ENCODE results near the gene CPA4.

DNA sequence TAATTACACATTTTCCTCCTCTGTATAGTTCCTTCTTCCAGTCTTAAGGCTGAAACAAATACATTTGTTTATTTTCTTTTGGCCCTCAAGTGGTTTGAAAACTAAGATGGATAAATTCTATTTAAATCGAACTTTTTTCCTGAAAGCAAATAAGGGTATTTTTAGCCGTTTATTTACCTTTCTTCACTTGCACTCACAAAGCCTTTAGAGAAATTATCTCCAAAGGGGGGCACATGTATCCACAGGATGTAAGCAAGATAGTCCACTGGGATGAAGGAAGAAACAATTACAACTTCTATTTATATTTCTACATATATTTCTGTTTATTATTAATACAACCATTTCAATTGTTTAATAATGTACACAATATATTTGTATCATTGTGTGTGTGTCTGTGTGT is 10.2 kb downstream of the CPA4 start:
- TF ChIP-seq EZH2phosphoT487 (IDR thresholded peaks at IDR 0.05; ENCODE audit: insufficient read depth, low read depth) (no peak), EZH2 (IDR thresholded peaks at IDR 0.05; ENCODE audit: insufficient read depth, poor library complexity, severe bottlenecking) (no peak)
